Measurements from ENCODE around the gene ICAM1.

The ICAM1 gene

GRCh38 chr19:10245189-10245939 lies 25.6 kb upstream of the ICAM1 start:
- TF ChIP-seq CTCF (IDR thresholded peaks at IDR 0.05; ENCODE audit: low read depth, low read length, missing control alignments), result no peak

GRCh38 chr19:10246511-10246910 lies 24.4 kb upstream of the ICAM1 start:
- no peak for DNase-seq (ENCODE audit: extremely low read depth, low read depth)
- TF ChIP-seq CTCF (IDR thresholded peaks at IDR 0.05; ENCODE audit: low read depth, low read length, missing control alignments), result no peak
- no peak overlapping the region for H3K4me3 ChIP-seq (replicated peaks; ENCODE audit: low read depth, low read length)

More at GRCh38 chr19:10245189-10245939, 25.6 kb upstream of the ICAM1 start:
- DNase-seq (ENCODE audit: extremely low read depth, low read depth), result no peak
- no peak overlapping the region for H3K4me3 ChIP-seq (replicated peaks; ENCODE audit: low read depth, low read length)

- TF ChIP-seq CTCF (IDR thresholded peaks at IDR 0.05; ENCODE audit: low read depth, low read length, missing control alignments), result no peak
- peak; percentile 96 for DNase-seq (ENCODE audit: extremely low read depth, low read depth)
Observed at GRCh38 chr19:10251792-10252694, 18.9 kb upstream of the ICAM1 start, which contains the start of gene MRPL4. Gene MRPL4, plus strand, starts transcription at chr19:10252214. Its CDS starts 40 bp downstream, at chr19:10252254.

GRCh38 chr19:10252707-10253106 lies 18.2 kb upstream of the ICAM1 start:
- no peak for TF ChIP-seq CTCF (IDR thresholded peaks at IDR 0.05; ENCODE audit: low read depth, low read length, missing control alignments)
- DNase-seq (ENCODE audit: extremely low read depth, low read depth), result no peak
- peak overlapping the region; percentile 98 for H3K4me3 ChIP-seq (replicated peaks; ENCODE audit: low read depth, low read length)

More at GRCh38 chr19:10251792-10252694, 18.9 kb upstream of the ICAM1 start, which contains the start of gene MRPL4:
- H3K4me3 ChIP-seq (replicated peaks; ENCODE audit: low read depth, low read length), result peak within 1 kb of the TSS; percentile 98

GRCh38 chr19:10254244-10254643 lies 16.7 kb upstream of the ICAM1 start:
- no peak overlapping the region for H3K4me3 ChIP-seq (replicated peaks; ENCODE audit: low read depth, low read length)
- TF ChIP-seq CTCF (IDR thresholded peaks at IDR 0.05; ENCODE audit: low read depth, low read length, missing control alignments), result no peak
- DNase-seq (ENCODE audit: extremely low read depth, low read depth), result no peak

GRCh38 chr19:10255358-10255757 lies 15.6 kb upstream of the ICAM1 start:
- no peak for TF ChIP-seq CTCF (IDR thresholded peaks at IDR 0.05; ENCODE audit: low read depth, low read length, missing control alignments)
- H3K4me3 ChIP-seq (replicated peaks; ENCODE audit: low read depth, low read length), result no peak overlapping the region
- DNase-seq (ENCODE audit: extremely low read depth, low read depth), result no peak

All from HFF-Myc (cell line).